GM19467 (cell line): Measurements from ENCODE around the gene ABCA4.

Source experiments
- ATAC-seq: cut with Tn5 transposase; IDR thresholded peaks from one replicate; pipeline ENCODE4 v1.9.1; 2021; ENCODE audit warnings: mild to moderate bottlenecking, moderate library complexity; ENCODE audit not compliant: unreplicated experiment

Gene ABCA4

GRCh38 chr1:94056171-94056570 is 64.8 kb downstream of the ABCA4 start:
- ATAC-seq = no peak

GRCh38 chr1:94055459-94056122 is 65.4 kb downstream of the ABCA4 start:
- no peak for ATAC-seq

GRCh38 chr1:94050675-94051074 is 70.3 kb downstream of the ABCA4 start:
- ATAC-seq = no peak

GRCh38 chr1:94050254-94050653 is 70.7 kb downstream of the ABCA4 start:
- no peak for ATAC-seq

- no peak for ATAC-seq
Measured at GRCh38 chr1:94049791-94050190, 71.2 kb downstream of the ABCA4 start.

- no peak for ATAC-seq
Measured at GRCh38 chr1:94048413-94049164, 72.4 kb downstream of the ABCA4 start.

- ATAC-seq = no peak
Measured at GRCh38 chr1:94047949-94048348, 73.0 kb downstream of the ABCA4 start.

GRCh38 chr1:94045465-94046056 is 75.4 kb downstream of the ABCA4 start:
- ATAC-seq = no peak

GRCh38 chr1:94044891-94045290 is 76.1 kb downstream of the ABCA4 start:
- no peak for ATAC-seq

- ATAC-seq = no peak
Measured at GRCh38 chr1:94044290-94044790, 76.6 kb downstream of the ABCA4 start.

- ATAC-seq = no peak
Measured at GRCh38 chr1:94043738-94044289, 77.1 kb downstream of the ABCA4 start.

- no peak for ATAC-seq
Measured at GRCh38 chr1:94042388-94042787, 78.6 kb downstream of the ABCA4 start.

- no peak for ATAC-seq
Measured at GRCh38 chr1:94039871-94040569, 80.9 kb downstream of the ABCA4 start.

- no peak for ATAC-seq
Measured at GRCh38 chr1:94039514-94039870, 81.5 kb downstream of the ABCA4 start.

- ATAC-seq = no peak
Measured at GRCh38 chr1:94038511-94038910, 82.4 kb downstream of the ABCA4 start.

GRCh38 chr1:94037392-94038229 is 83.3 kb downstream of the ABCA4 start:
- ATAC-seq = no peak

- no peak for ATAC-seq
Measured at GRCh38 chr1:94036730-94037129, 84.2 kb downstream of the ABCA4 start.

GRCh38 chr1:94033849-94034248 is 87.1 kb downstream of the ABCA4 start:
- no peak for ATAC-seq

GRCh38 chr1:94032637-94033036 is 88.3 kb downstream of the ABCA4 start:
- ATAC-seq = no peak

- no peak for ATAC-seq
Measured at GRCh38 chr1:94031591-94031990, 89.4 kb downstream of the ABCA4 start.
